ENCODE results near the gene HIPK3. TPM values are rescaled to one million over a fixed set of nuclear protein-coding genes. Genes with fewer than 3 reads are reported as not detected.
"Not testable (repeated sequence)": the region's sequence is repeated elsewhere in the genome, so short reads cannot be mapped to it uniquely, and the experiment has no call there.

HIPK3 gene
- total RNA-seq, 1 donor from 2014 or later, result 33.1 TPM

- peaks cover 3% of the 10 kb centered on the region for H3K36me3 Mint-ChIP-seq
- Histone ChIP-seq H3K4me3 (no peak overlapping the region), H3F3A (ENCODE audit: low read depth) (no peaks in the 10 kb centered on the region), H3K27ac (no peak overlapping the region), H3K9ac (no peak overlapping the region), H3K9me3 (ENCODE audit: low read depth) (no peaks in the 10 kb centered on the region), H3K27me3 (no peaks in the 10 kb centered on the region), H4K20me1 (ENCODE audit: low read depth) (peaks cover 8% of the 10 kb centered on the region), H3K4me2 (no peak overlapping the region), H3K4me1 (no peaks in the 10 kb centered on the region), H2AFZ (replicated peaks) (no peak overlapping the region), H3K79me2 (ENCODE audit: low read depth) (peaks cover 28% of the 10 kb centered on the region), H3K36me3 (no peaks in the 10 kb centered on the region)
- no peak overlapping the region for H3K27ac Mint-ChIP-seq
- peaks cover 2% of the 10 kb centered on the region for H3K9me3 Mint-ChIP-seq
- peaks cover 2% of the 10 kb centered on the region for H3K4me1 Mint-ChIP-seq
- no peak overlapping the region for H3K4me3 Mint-ChIP-seq
- H3K27me3 Mint-ChIP-seq (ENCODE audit: insufficient read depth, low read depth), result no peaks in the 10 kb centered on the region
- DNase-seq (ENCODE audit: low spot score), result no peak
- TF ChIP-seq EZH2 (IDR thresholded peaks at IDR 0.05) (no peak), EZH2phosphoT487 (IDR thresholded peaks at IDR 0.05) (no peak)
- TF ChIP-seq, protein P1, sequence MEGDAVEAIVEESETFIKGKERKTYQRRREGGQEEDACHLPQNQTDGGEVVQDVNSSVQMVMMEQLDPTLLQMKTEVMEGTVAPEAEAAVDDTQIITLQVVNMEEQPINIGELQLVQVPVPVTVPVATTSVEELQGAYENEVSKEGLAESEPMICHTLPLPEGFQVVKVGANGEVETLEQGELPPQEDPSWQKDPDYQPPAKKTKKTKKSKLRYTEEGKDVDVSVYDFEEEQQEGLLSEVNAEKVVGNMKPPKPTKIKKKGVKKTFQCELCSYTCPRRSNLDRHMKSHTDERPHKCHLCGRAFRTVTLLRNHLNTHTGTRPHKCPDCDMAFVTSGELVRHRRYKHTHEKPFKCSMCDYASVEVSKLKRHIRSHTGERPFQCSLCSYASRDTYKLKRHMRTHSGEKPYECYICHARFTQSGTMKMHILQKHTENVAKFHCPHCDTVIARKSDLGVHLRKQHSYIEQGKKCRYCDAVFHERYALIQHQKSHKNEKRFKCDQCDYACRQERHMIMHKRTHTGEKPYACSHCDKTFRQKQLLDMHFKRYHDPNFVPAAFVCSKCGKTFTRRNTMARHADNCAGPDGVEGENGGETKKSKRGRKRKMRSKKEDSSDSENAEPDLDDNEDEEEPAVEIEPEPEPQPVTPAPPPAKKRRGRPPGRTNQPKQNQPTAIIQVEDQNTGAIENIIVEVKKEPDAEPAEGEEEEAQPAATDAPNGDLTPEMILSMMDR (IDR thresholded peaks at IDR 0.05), result no peak
Observed at GRCh38 chr11:33303541-33303940, 46.4 kb downstream of the HIPK3 start.

DNA sequence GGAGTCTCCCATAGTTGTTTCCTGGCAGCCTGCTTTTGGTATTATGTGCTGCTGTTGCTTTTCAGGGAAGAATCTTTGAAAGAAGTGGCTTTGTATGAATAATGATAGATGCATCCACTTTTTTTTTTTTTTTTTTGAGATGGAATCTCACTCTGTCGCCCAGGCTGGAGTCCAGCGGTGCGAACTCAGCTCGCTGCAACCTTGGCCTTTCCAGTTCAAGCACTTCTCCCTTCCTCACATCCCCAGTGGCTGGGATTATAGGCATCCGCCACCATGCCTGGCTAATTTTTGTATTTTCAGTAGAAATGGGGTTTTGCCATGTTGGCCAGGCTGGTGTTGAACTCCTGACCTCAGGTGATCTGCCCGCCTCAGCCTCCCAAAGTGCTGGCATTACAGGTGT lies 49.6 kb downstream of the HIPK3 start:
- H3K27ac Mint-ChIP-seq; DNase-seq (ENCODE audit: low spot score); H3K27me3 ChIP-seq; H3K9me3 ChIP-seq (ENCODE audit: low read depth); H2AFZ ChIP-seq (replicated peaks); H3F3A ChIP-seq (ENCODE audit: low read depth); H3K27me3 Mint-ChIP-seq (ENCODE audit: insufficient read depth, low read depth); H3K4me1 Mint-ChIP-seq; H3K27ac ChIP-seq; H3K4me2 ChIP-seq; H3K36me3 ChIP-seq; H4K20me1 ChIP-seq (ENCODE audit: low read depth); H3K9ac ChIP-seq; H3K36me3 Mint-ChIP-seq; H3K4me3 Mint-ChIP-seq; H3K9me3 Mint-ChIP-seq; H3K4me3 ChIP-seq: not testable (repeated sequence)
- H3K4me1 ChIP-seq, result peaks cover 11% of the 10 kb centered on the region
- peaks cover 45% of the 10 kb centered on the region for H3K79me2 ChIP-seq (ENCODE audit: low read depth)

DNA sequence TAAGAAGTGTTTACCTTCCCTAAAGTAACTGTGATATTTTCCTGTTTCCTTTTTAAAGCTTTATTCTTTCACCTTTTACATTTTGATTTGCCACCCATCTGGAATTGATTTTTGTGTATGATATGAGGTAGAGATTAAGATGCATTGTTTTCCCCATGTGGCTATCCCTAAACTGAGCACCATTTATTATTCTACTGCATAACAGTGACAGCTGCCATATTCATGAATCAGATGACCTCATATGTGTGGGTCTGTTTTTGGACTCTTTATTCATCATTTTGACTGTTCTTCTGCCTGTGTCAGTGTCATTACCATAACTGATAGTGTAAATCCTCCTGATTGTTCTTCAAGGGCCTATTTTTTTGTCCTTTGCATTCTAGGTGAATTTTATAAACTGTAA lies 50.8 kb downstream of the HIPK3 start:
- Mint-ChIP-seq H3K27me3 (ENCODE audit: insufficient read depth, low read depth) (peaks cover 2% of the 10 kb centered on the region), H3K4me1 (peaks cover 4% of the 10 kb centered on the region), H3K27ac (no peak overlapping the region), H3K36me3 (peaks cover 2% of the 10 kb centered on the region), H3K9me3 (no peaks in the 10 kb centered on the region), H3K4me3 (no peak overlapping the region)
- no peak overlapping the region for H3K4me3 ChIP-seq
- H4K20me1 ChIP-seq (ENCODE audit: low read depth), result peaks cover 8% of the 10 kb centered on the region
- no peak for DNase-seq (ENCODE audit: low spot score)
- H2AFZ ChIP-seq (replicated peaks), result no peak overlapping the region
- peaks cover 11% of the 10 kb centered on the region for H3K4me1 ChIP-seq
- no peaks in the 10 kb centered on the region for H3K36me3 ChIP-seq
- no peak overlapping the region for H3K9ac ChIP-seq
- TF ChIP-seq EZH2 (IDR thresholded peaks at IDR 0.05) (no peak), EZH2phosphoT487 (IDR thresholded peaks at IDR 0.05) (no peak)
- TF ChIP-seq, protein P1 (IDR thresholded peaks at IDR 0.05), result no peak
- H3F3A ChIP-seq (ENCODE audit: low read depth), result peaks cover 6% of the 10 kb centered on the region
- no peaks in the 10 kb centered on the region for H3K27me3 ChIP-seq
- H3K27ac ChIP-seq, result no peak overlapping the region
- H3K79me2 ChIP-seq (ENCODE audit: low read depth), result peaks cover 51% of the 10 kb centered on the region
- H3K9me3 ChIP-seq (ENCODE audit: low read depth), result no peaks in the 10 kb centered on the region
- no peak overlapping the region for H3K4me2 ChIP-seq

DNA sequence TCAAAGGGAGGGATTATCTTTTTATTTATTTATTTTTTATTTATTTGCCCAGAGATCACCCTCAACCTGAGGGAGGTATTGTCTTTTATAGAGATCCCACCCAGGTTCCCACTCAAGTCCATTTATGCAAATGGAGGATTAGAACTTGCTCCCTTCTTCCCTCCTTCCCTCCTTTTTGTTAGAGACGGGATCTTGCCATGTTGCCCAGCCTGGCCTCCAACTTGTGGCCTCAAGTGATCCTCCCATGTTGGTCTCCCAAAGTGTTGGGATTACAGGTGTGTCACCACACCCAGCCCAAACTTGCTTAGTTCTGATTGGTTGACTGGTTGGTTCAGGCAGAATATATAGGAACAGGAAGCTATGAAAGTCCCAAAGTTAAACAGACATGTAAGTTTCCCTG lies 51.9 kb downstream of the HIPK3 start:
- Histone ChIP-seq H3K4me1 (peaks cover 11% of the 10 kb centered on the region), H3K36me3 (no peaks in the 10 kb centered on the region), H3K27ac (no peak overlapping the region), H4K20me1 (ENCODE audit: low read depth) (peaks cover 2% of the 10 kb centered on the region), H3K4me2 (no peak overlapping the region), H3F3A (ENCODE audit: low read depth) (peaks cover 6% of the 10 kb centered on the region), H3K27me3 (no peaks in the 10 kb centered on the region), H3K4me3 (no peak overlapping the region), H3K9me3 (ENCODE audit: low read depth) (no peaks in the 10 kb centered on the region), H3K9ac (no peak overlapping the region), H3K79me2 (ENCODE audit: low read depth) (peaks cover 51% of the 10 kb centered on the region), H2AFZ (replicated peaks) (no peak overlapping the region)
- Mint-ChIP-seq H3K4me3 (no peak overlapping the region), H3K4me1 (peaks cover 2% of the 10 kb centered on the region), H3K27ac (no peak overlapping the region), H3K27me3 (ENCODE audit: insufficient read depth, low read depth) (peaks cover 2% of the 10 kb centered on the region), H3K9me3 (no peaks in the 10 kb centered on the region), H3K36me3 (no peaks in the 10 kb centered on the region)
- TF ChIP-seq, protein P1 (IDR thresholded peaks at IDR 0.05), result no peak
- TF ChIP-seq EZH2 (IDR thresholded peaks at IDR 0.05), result no peak
- TF ChIP-seq EZH2phosphoT487 (IDR thresholded peaks at IDR 0.05), result no peak
- no peak for DNase-seq (ENCODE audit: low spot score)
